DMS79 (cell line): ENCODE results near the gene UBE2O.

ENCODE experiments used
- DNase-seq: peaks from one replicate; lab custom pipeline; 2025; lab: John Stamatoyannopoulos, UW

The UBE2O gene

GRCh38 chr17:76452660-76453430 is at the start of gene UBE2O:
Gene UBE2O, minus strand, starts transcription at chr17:76453152. Its CDS starts 11 bp downstream, at chr17:76453141.
- peak; percentile 38 for DNase-seq

- no peak for DNase-seq
These were observed 48.9 kb upstream of the UBE2O start for GRCh38 chr17:76501827-76502307.

GRCh38 chr17:76501018-76501826 is 48.3 kb upstream of the UBE2O start, which contains the start of gene RHBDF2:
Gene RHBDF2, minus strand, starts transcription at chr17:76501423. Its CDS starts 19,899 bp downstream, at chr17:76481524.
- no peak for DNase-seq

GRCh38 chr17:76500747-76501017 is 47.7 kb upstream of the UBE2O start:
- DNase-seq, result no peak

GRCh38 chr17:76500074-76500746 is 47.3 kb upstream of the UBE2O start:
- no peak for DNase-seq

- no peak for DNase-seq
These were observed 46.3 kb upstream of the UBE2O start for GRCh38 chr17:76499267-76499667.

- DNase-seq, result no peak
These were observed 45.9 kb upstream of the UBE2O start for GRCh38 chr17:76498876-76499251.

- DNase-seq, result peak; percentile 14
These were observed 45.3 kb upstream of the UBE2O start for GRCh38 chr17:76497979-76498875.

- no peak for DNase-seq
These were observed 44.7 kb upstream of the UBE2O start for GRCh38 chr17:76497699-76497978.

GRCh38 chr17:76496464-76496863 is 43.5 kb upstream of the UBE2O start:
- DNase-seq, result no peak

GRCh38 chr17:76495663-76496400 is 42.9 kb upstream of the UBE2O start:
- DNase-seq, result no peak

GRCh38 chr17:76493505-76494167 is 40.7 kb upstream of the UBE2O start:
- no peak for DNase-seq

GRCh38 chr17:76492989-76493501 is 40.1 kb upstream of the UBE2O start:
- DNase-seq, result no peak

- no peak for DNase-seq
These were observed 39.4 kb upstream of the UBE2O start for GRCh38 chr17:76492123-76492988.

GRCh38 chr17:76491271-76492122 is 38.5 kb upstream of the UBE2O start:
- no peak for DNase-seq

GRCh38 chr17:76490112-76490710 is 37.3 kb upstream of the UBE2O start:
- no peak for DNase-seq

GRCh38 chr17:76487451-76488192 is 34.7 kb upstream of the UBE2O start:
- no peak for DNase-seq
